Stimulated activated CD8-positive, alpha-beta memory T cell treated with anti-CD3 and anti-CD28 coated beads, Interleukin-2, amount 100 ng/mL, for 48 hours (primary cell): ENCODE data around the gene NIBAN1.

Experiments used
- DNase-seq, 2 donors: peaks; one replicate each; pipeline ENCODE4 v3.0.0-alpha.2; 2020; ENCODE audit warnings: low read depth in 2 of 2

Gene NIBAN1

DNA sequence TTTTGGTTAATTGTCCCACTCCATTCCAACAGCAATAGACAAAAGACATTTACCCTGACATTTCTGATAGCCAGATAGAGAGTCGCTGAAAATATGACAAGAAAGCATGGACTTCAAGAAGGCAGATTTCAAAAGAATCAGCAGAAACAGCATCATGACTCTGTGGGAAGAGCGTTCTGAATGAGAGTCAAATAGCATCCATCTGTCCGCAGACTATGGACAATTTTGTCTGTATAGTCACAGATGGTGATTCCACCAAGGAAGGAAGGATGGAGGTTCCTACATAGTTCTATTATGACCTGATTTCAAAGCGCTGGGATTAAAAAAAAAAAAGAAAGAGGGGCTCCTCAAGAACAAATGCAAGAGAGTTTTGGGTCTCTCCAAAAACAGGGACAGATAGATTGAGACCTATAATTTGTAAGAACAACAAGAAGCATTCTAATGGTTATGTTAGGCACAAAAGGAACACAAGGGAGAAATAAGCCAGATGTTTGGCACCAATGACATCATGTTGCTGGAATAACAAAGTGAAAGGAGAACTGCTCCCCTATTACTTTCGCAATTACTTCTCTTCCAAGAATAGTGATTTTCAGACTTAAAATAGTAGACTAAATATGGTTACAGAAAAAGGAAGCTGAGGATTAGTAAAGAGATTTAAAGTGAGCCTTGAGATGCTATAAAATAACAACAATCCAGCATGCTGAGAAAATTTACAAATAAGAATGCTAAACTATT lies 28.5 kb downstream of the NIBAN1 start:
- DNase-seq: no peak

DNA sequence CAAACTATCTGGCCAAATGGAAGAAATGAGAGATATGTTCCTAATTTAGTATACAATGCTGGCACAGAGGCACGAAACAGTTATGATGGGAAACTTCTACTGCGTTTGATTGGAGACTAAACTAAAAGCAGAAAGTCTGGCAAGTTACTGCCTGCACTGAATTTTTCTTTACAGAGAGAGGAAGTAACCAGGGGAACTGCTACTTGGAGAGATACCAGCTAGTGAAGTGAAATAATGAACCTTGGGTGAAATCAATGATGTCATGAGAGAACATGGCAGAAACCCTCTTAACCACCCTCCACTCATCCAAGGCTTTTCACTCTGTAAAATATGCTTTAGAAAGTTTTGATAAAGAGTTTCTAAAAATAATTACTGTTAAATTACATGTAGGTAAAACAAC lies 29.3 kb downstream of the NIBAN1 start:
- DNase-seq: no peak

DNA sequence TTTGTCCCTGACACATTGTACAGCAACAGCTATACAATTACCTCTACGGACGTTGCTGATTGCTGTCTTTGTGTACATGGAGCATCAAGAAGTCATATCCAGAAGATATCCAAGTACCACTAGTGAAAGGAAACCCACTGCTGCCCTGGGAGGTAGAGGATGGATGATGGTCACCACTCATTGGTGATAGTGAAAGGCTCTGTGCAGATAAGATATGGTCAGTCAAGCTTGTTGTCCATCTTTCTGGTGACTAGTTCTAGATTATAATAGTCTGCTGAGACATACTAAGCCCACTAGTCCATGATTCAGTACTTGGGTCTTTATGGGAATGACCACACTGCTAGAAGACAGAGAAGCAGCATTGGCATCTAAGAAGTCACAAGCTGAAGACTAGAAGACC lies 30.3 kb downstream of the NIBAN1 start:
- DNase-seq: no peak

DNA sequence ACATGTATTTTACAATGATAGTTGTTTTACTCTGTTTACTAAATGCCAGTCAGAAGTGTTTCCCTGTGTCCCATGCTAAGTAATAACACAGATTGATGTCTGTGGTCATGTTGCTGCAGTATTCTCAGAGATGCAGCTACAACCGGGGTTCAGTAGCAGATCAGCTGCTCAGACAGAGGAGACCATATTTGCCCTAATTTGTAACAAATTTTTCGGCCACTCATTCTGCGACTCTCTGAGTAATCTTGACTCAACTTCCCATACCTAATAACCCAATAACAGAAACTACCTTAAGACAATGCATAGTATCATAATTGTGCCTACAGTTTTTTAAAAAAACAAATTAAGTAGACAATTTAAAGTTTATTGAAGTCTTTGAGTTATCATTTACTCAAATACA lies 32.6 kb downstream of the NIBAN1 start:
- no peak for DNase-seq

DNA sequence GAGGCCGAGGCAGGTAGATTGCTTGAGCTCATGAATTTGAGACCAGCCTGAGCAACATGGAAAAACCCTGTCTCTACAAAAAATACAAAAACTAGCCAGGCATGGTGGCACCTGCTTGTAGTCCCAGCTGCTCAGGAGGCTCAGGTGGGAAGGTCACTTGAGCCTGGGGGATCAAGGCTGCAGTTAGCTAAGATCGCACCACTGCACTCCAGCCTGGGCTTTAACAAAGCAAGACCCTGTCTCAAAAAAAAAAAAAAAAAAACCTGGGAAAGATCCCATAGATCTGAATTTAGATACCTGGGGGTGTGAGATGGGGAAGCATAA lies 32.9 kb downstream of the NIBAN1 start:
- no peak for DNase-seq

DNA sequence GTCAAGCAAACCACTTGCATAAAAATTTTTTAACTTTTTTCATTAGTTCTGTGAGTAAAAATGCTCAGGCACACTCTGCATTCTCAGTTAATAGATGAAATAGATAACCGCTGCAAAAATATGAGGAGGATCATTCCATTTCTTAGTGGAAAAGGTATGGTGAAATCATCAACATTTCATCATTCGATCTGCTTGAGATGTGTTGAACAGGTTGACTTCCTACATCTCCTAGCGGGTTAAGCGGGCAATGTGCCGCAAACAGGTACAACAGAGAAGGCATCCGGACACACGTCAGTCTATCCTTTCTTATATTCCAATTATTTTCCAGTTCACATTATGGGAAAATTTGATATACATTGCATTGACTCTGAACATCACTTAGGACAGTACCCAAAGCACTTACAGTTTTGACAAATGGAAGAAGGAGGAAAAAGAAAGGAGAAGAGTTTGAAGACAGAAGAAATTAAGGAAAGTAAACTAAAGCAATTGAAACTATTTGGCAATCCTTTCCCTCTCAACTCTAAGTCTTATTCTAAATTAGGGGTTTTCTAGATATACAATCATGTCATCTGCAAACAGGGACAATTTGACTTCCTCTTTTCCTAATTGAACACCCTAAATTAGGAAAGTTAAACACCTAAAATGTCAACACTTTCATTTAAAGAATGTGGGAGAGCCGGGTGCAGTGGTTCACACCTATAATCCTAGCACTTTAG lies 33.5 kb downstream of the NIBAN1 start:
- DNase-seq: no peak

DNA sequence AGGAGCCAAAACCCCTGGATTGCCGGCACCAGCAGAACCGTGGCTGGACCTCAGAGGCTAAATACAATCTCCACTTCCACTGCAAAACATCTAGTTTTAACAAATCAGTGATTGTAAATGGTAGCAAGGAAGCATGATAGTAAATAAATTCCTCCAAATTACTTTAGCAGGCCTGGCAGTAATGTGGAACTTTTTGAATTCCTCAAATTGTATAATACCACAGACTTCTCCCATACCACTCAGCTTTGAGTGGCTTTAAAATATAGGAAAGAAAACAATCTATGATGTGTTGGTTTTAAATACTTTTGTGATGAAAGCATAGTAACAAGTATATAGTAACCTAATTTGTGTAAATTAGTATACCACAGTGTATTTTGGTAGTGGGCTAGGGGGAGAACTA lies 34.1 kb downstream of the NIBAN1 start:
- no peak for DNase-seq

DNA sequence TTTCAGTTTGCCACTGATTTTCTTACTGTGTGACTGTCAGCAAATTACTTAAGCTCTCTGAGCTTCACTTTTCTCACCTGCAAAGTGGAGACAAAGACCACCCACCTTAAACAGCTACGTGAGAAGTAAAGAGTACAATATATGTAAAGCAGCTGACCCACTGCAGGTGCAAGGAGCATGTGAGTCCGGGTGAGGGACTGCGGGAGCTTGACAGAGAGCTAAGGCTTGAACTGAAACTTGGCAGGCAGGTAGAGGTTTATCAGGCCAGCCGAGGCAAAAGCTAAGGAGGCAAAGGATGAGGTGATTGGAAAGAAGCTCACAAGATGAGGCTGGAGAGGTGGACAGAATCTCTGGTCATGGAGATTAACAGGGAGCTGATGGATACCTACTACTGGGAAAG lies 36.6 kb downstream of the NIBAN1 start:
- no peak for DNase-seq

DNA sequence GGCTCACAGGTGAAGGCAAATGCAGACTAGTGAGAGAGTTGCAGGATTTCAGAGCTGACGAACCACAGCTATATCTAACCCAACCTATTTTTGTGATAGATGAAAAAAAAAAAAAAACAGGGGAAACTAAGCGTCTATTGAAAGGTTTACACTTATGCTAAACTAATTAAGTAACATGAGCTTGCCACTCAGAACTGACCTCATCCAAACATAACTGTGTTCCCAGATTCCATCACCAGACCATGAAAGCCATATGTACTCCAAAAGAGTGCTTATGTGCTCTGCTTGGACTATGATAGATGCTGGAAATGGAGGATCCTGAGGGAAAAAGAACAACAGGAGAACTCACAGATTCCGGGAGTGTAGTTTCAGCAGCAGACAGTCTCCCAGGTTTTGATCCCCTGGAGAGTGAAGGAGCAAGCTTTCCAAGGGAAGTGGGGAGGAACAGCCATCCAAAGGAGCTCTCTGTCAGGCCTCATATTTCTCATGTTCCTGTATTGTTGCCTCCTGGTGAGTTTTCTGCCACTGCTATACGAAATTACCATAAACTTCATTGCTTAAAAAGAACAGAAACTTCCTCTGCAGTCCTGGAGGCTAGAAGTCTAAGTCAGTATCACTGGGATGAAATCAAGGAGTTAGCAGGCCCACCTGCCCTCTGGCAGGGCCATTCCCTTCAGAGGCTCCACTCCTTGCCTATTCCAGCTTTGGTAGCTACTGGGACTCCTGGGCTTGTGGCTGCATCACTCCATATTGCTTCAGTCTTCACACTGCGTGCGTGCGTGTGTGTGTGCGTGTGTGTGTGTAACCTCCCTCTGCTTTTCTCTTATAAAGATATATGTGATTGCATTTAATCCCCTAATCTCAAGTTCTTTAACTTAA lies 38.1 kb downstream of the NIBAN1 start:
- DNase-seq: no peak

DNA sequence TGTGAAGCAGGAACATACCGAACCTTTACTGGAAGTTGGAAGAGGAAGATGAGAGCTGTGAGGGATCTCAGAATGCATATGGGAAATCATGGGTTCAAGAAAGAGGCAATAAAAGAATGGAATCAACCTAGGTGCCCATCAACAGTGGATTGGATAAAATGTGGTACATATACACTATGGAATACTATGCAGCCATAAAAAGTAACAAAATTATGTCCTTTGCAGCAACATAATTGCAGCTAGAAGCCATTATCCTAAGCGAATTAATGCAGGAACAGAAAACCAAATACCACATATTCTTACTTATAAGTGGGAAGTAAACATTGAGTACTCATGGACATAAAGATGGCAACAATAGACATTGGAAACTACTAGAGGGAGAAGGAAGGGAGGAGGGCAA lies 40.4 kb downstream of the NIBAN1 start:
- DNase-seq: no peak

DNA sequence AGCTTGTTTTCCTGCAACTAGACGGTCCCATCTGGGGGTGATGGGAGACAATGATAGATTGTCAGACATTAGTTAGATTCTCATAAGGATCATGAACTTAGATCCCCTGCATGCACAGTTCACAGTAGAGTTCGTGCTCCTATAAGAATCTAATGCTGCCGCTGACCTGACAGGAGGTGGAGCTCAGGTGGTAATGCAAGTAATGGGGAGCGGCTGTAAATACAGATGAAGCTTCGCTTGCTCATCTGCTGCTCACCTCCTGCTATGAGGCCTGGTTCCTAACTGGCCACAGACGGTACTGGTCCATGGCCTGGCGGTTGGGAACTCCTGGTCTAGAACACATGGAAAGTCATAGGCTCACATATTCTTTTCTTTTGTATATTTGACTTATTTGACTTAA lies 42.0 kb downstream of the NIBAN1 start:
- DNase-seq: no peak

DNA sequence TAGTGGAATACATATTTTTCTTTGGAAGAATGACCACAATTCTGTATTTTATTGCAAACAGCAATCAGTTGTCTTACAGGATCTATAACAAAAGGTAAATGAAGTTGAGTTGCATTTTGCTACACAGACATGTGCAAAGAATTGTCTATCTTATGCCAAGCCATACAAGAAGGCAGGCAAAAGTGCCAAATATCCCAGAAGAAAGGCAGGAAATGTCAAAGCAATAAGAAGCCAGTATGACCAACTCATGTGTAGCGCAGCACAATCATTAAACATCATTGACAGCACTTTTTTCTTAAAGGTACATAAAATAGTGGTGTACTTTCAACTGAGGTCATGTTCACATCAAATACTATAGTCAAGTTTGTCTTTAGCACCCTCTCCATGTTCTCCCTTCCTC lies 42.7 kb downstream of the NIBAN1 start:
- no peak for DNase-seq

DNA sequence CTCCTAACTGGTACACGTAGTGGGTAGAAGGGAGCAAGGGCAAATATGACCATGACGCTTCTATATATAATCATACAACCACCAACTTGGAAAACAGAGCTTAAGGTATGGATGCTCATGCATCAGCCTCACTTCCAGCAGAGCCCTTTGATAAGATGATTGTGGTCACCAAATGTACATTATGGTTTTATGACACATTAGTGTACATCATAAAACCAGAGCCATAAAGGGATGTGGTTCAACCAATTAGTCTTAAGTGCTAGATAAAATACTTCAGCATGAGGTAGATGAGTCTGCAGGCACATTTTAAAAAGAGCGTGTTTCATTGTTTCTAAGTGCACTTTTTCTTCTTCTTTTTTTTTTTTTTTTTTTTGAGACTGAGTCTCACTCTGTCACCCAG lies 43.7 kb downstream of the NIBAN1 start:
- no peak for DNase-seq

DNA sequence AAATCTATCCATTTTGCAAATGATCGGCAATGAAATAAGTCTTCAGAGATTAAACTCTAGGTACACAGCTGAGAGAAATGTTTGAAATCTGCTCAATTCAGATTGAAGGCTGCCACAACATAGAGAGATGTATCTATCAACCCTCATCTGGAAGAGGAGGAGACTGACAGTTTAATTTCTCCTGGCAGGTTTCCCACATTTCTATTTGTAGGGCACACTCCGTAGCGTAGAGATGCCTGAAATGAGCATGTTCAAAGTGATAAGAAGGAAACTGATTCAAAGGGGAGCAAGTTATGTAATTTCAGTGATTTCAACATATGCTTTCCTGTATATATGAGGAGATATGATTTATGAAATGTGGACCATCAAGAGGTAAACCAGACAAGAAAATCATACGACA lies 44.1 kb downstream of the NIBAN1 start:
- DNase-seq: no peak

DNA sequence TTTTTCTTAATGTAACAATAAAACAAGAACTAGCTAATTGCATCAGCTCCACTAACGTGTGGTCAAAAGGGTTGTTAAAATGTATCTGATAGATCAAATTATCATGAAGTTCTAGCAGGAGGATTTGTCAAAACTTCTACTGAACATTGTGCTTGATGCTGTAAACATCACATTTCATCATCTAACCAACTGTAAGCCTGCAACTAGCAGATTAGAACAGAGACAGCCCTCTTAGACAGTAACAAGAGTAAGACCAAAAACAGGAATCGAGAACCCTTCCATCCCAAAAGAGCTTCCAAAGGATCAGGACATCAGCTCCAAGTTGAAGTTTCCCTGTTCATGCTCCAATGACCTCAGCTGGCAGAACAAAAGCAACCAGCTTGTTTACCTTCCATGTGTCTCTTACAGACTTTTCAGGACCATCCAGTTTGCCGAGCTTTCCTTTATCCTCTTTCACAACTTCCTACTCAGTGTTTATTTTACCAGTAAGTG lies 44.6 kb downstream of the NIBAN1 start:
- no peak for DNase-seq

DNA sequence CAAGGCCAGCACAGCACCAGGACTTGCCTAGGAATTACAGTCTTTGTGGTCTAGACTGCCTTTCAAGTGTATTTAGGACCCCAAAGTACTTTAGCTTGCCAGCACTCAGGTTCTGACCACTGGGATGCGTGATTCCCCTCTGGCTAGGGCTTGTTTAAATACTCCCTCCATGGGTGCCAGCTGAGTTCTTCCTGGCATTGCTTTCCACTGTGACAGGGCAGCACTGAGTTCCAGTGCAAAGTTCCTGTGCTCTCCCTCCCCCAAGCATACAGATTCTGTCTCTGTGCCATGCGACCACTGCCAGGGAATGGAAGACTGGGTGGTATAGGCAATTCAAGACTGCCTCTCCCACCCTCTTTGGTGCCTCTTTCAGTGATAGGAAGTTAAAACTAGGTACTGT lies 45.9 kb downstream of the NIBAN1 start:
- no peak for DNase-seq
